ENCODE data around the gene CCDC13. TPM values are rescaled to one million over a fixed set of nuclear protein-coding genes. Genes with fewer than 3 reads are reported as not detected.

Gene CCDC13
- total RNA-seq, 1 experiment from 2014 or later, result 0.82 TPM

DNA sequence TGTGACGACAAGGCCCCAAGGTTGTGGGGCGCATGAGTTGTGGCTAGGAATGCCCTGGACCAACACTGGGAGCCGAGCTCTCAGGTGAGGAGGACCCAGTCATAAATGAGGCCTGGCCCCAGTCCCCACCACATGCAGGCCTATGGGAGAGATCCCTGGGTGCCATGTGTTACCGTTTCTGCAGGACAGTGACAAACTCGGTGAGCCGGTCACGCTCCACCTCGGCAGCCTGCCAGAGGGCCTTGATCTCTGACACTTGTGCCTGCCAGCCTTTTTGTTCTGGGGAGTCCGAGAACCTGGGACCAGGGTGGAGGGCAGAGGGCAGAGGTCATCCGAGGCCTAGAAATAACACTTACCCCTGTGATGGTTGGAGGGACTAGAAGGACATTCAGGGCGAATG is 42.8 kb downstream of the CCDC13 start:
- Histone ChIP-seq H3K4me3 (ENCODE audit: low read depth in 2 of 2, low read length in 2 of 2) (no peak overlapping the region), H3K9me3 (ENCODE audit: control insufficient read depth, insufficient read depth, low read depth, low read length) (no peaks in the 10 kb centered on the region), H3K27ac (ENCODE audit: low read length) (no peak overlapping the region), H3K27me3 (ENCODE audit: control insufficient read depth, insufficient read depth, low read length) (no peaks in the 10 kb centered on the region), H3K4me1 (ENCODE audit: control insufficient read depth, insufficient read depth, low read length) (no peaks in the 10 kb centered on the region), H3K36me3 (ENCODE audit: control insufficient read depth, insufficient read depth, low read length) (no peaks in the 10 kb centered on the region)
- BruUV-seq (replicated peaks), result no TSS peak
- in situ Hi-C loops (cut with HindIII; ENCODE audit: low pct_unique_long_range_greater_than_20kb, low sequenced_read_pairs), result no loop called here
- intact Hi-C loops (cut with micrococcal nuclease; ENCODE audit: unreplicated experiment), result no loop called here
- ATAC-seq (no peak), DNase-seq (ENCODE audit: low read depth, low spot score) (no peak)
- POLR2A ChIA-PET, result no interaction called here
- CTCF ChIA-PET, result no interaction called here
- TF ChIP-seq, protein P1, sequence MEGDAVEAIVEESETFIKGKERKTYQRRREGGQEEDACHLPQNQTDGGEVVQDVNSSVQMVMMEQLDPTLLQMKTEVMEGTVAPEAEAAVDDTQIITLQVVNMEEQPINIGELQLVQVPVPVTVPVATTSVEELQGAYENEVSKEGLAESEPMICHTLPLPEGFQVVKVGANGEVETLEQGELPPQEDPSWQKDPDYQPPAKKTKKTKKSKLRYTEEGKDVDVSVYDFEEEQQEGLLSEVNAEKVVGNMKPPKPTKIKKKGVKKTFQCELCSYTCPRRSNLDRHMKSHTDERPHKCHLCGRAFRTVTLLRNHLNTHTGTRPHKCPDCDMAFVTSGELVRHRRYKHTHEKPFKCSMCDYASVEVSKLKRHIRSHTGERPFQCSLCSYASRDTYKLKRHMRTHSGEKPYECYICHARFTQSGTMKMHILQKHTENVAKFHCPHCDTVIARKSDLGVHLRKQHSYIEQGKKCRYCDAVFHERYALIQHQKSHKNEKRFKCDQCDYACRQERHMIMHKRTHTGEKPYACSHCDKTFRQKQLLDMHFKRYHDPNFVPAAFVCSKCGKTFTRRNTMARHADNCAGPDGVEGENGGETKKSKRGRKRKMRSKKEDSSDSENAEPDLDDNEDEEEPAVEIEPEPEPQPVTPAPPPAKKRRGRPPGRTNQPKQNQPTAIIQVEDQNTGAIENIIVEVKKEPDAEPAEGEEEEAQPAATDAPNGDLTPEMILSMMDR (IDR thresholded peaks at IDR 0.05), result no peak
- TF ChIP-seq SIN3A (IDR thresholded peaks at IDR 0.05; ENCODE audit: borderline replicate concordance, insufficient read depth, low read depth, low read length) (no peak), TCF7L2 (IDR thresholded peaks at IDR 0.05; ENCODE audit: low read depth, low read length) (no peak), POLR2AphosphoS5 (IDR thresholded peaks at IDR 0.05; ENCODE audit: low read depth, low read length) (no peak)
- TF ChIP-seq, protein P2, sequence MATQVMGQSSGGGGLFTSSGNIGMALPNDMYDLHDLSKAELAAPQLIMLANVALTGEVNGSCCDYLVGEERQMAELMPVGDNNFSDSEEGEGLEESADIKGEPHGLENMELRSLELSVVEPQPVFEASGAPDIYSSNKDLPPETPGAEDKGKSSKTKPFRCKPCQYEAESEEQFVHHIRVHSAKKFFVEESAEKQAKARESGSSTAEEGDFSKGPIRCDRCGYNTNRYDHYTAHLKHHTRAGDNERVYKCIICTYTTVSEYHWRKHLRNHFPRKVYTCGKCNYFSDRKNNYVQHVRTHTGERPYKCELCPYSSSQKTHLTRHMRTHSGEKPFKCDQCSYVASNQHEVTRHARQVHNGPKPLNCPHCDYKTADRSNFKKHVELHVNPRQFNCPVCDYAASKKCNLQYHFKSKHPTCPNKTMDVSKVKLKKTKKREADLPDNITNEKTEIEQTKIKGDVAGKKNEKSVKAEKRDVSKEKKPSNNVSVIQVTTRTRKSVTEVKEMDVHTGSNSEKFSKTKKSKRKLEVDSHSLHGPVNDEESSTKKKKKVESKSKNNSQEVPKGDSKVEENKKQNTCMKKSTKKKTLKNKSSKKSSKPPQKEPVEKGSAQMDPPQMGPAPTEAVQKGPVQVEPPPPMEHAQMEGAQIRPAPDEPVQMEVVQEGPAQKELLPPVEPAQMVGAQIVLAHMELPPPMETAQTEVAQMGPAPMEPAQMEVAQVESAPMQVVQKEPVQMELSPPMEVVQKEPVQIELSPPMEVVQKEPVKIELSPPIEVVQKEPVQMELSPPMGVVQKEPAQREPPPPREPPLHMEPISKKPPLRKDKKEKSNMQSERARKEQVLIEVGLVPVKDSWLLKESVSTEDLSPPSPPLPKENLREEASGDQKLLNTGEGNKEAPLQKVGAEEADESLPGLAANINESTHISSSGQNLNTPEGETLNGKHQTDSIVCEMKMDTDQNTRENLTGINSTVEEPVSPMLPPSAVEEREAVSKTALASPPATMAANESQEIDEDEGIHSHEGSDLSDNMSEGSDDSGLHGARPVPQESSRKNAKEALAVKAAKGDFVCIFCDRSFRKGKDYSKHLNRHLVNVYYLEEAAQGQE (IDR thresholded peaks at IDR 0.05; ENCODE audit: insufficient read depth in 1 of 2, low read depth in 2 of 2, low read length in 1 of 2), result no peak

DNA sequence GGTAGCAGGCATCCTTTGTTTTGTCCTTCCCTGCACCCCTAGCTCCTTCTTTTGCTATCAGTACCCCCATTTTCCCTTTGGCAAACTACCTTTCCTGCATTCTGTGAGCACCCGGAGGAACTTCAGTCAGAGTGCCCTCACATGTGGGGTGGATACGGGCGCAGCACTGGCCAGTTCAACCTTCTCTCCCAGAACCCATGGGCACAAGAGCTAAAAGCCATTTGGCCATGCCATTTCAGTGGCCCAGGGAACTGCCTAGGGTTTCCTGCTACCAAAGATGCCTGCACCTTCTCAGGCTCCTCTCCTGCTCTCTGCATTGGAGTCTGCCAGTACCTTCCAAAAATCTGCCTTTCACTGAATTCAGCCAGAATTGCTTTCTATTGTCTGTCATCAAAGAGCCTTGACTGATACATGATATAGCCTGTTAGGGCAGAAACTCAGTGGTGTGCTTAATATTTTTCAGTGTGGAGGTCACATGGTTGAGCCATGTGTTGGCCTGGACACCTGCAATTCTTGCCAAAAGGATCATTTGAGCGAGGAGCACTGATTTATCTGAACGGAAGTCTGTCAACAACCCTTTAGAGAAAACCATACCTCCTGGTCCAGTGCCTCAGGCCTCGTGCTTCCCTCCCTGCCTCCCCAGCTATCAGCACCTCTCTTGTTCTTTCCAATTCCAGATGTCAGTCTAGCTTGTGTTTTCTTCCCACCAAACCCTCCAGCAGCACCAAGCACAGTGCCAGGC is 43.5 kb downstream of the CCDC13 start:
- BruUV-seq (replicated peaks), result no TSS peak
- Histone ChIP-seq H3K27me3 (ENCODE audit: control insufficient read depth, insufficient read depth, low read length) (no peaks in the 10 kb centered on the region), H3K36me3 (ENCODE audit: control insufficient read depth, insufficient read depth, low read length) (no peaks in the 10 kb centered on the region), H3K4me3 (ENCODE audit: low read depth in 2 of 2, low read length in 2 of 2) (no peak overlapping the region), H3K9me3 (ENCODE audit: control insufficient read depth, insufficient read depth, low read depth, low read length) (no peaks in the 10 kb centered on the region), H3K27ac (ENCODE audit: low read length) (no peak overlapping the region), H3K4me1 (ENCODE audit: control insufficient read depth, insufficient read depth, low read length) (no peaks in the 10 kb centered on the region)
- DNase-seq (ENCODE audit: low read depth, low spot score) (no peak), ATAC-seq (no peak)
- CTCF ChIA-PET, result interaction anchor here (0.7 kb wide), 1 partner anchor 29 kb away, joined by 3 read pairs; no protein-coding TSS in a partner anchor
- in situ Hi-C loops (cut with HindIII; ENCODE audit: low pct_unique_long_range_greater_than_20kb, low sequenced_read_pairs), result no loop called here
- TF ChIP-seq, protein P2 (IDR thresholded peaks at IDR 0.05; ENCODE audit: insufficient read depth in 1 of 2, low read depth in 2 of 2, low read length in 1 of 2), result no peak
- TF ChIP-seq POLR2AphosphoS5 (IDR thresholded peaks at IDR 0.05; ENCODE audit: low read depth, low read length) (no peak), TCF7L2 (IDR thresholded peaks at IDR 0.05; ENCODE audit: low read depth, low read length) (no peak), SIN3A (IDR thresholded peaks at IDR 0.05; ENCODE audit: borderline replicate concordance, insufficient read depth, low read depth, low read length) (no peak)
- TF ChIP-seq, protein P1 (IDR thresholded peaks at IDR 0.05), result no peak
- intact Hi-C loops (cut with micrococcal nuclease; ENCODE audit: unreplicated experiment), result no loop called here
- POLR2A ChIA-PET, result no interaction called here
